K562 (cell line): ENCODE measurements around the gene ANKRD16. TPM values are rescaled to one million over a fixed set of nuclear protein-coding genes. Genes with fewer than 3 reads are reported as not detected.

Experiments
- ATAC-seq: fragments of 200-7000 bp; cut with Tn5 transposase; 3 replicates; pipeline ENCODE4 v1.9.1; 2020; ENCODE audit warnings: moderate library complexity
- BruUV-seq: library from RNA; stranded (reverse); fragments of 400-500 nt; replicated peaks from 2 replicates; lab custom pipeline; 2021; lab: Mats Ljungman, UMichigan
- CTCF ChIA-PET: fragments of 300-600 bp; formaldehyde crosslinking; extraction: SDS; loops from one replicate; lab custom pipeline; 2021; ENCODE audit warnings: low intra/inter-chr PET ratio; lab: Yijun Ruan, JAX
- POLR2A ChIA-PET: fragments of 300-600, 350-650 bp; sonication (Branson Sonifier 250); formaldehyde crosslinking; extraction: SDS; loops from one replicate; lab custom pipeline; 2021; ENCODE audit warnings: antibody characterized with exemption, inconsistent platforms; lab: Yijun Ruan, JAX
- DNase-seq, 4 experiments: peaks; one replicate each; pipeline versions ENCODE4 v3.0.0 to v3.0.0-alpha.2; 2011 to 2018; ENCODE audit warnings: low spot score in 3 of 4, mixed read lengths in 3 of 4; ENCODE audit errors: extremely low read depth in 1 of 4
- FAIRE-seq: peaks from 2 replicates; lab custom pipeline; 2011; peaks lifted over from hg19 to GRCh38; lab: Jason Lieb, UNC
- H2AFZ ChIP-seq: 2 replicates; pipeline ENCODE4 v1.6.0; 2011; ENCODE audit warnings: low read depth, low read length, control low read depth, inconsistent platforms
- H3K27ac ChIP-seq: fragments of 200-600 bp; 3 replicates; pipeline ENCODE4 v1.8.0; 2011; ENCODE audit warnings: low read depth, mild to moderate bottlenecking, control low read depth, inconsistent platforms, low read length, moderate library complexity, mixed read lengths; ENCODE audit errors: extremely low read depth
- H3K27me3 ChIP-seq, 2 experiments: fragments of 300-600 bp in 1 of 2; 2 replicates in 1 of 2; 3 replicates in 1 of 2; pipeline versions ENCODE4 v1.6.0 to v1.8.0; 2011; ENCODE audit warnings: inconsistent platforms in 2 of 2, low read length in 2 of 2, mild to moderate bottlenecking in 1 of 2, mixed read lengths in 1 of 2, moderate library complexity in 1 of 2; ENCODE audit not compliant: control insufficient read depth in 2 of 2, insufficient read depth in 2 of 2
- H3K36me3 ChIP-seq: fragments of 300-600 bp; 3 replicates; pipeline ENCODE4 v1.8.0; 2011; ENCODE audit warnings: mild to moderate bottlenecking, low read length, inconsistent platforms; ENCODE audit not compliant: control insufficient read depth, insufficient read depth
- H3K4me1 ChIP-seq, 2 experiments: fragments of 200-600 bp in 1 of 2; replicated peaks in 1 of 2; 2 replicates in 1 of 2; 3 replicates in 1 of 2; pipeline versions ENCODE4 v1.5.1 to v1.8.0; 2011; ENCODE audit warnings: inconsistent platforms in 2 of 2, low read length in 2 of 2, mild to moderate bottlenecking in 1 of 2, mixed read lengths in 1 of 2, moderate library complexity in 1 of 2; ENCODE audit not compliant: control insufficient read depth in 2 of 2, insufficient read depth in 2 of 2
- H3K4me2 ChIP-seq: 2 replicates; pipeline ENCODE4 v1.6.1; 2011; ENCODE audit warnings: low read length, control low read depth, inconsistent platforms, mixed read lengths; ENCODE audit not compliant: insufficient read depth
- H3K4me3 ChIP-seq: fragments of 200-600 bp; sonication (generic), shearing (Covaris generic); 2 replicates; pipeline ENCODE4 v1.5.1; 2016; ENCODE audit warnings: control low read depth, inconsistent platforms
- H3K79me2 ChIP-seq: fragments of 200-600 bp; 3 replicates; pipeline ENCODE4 v1.8.0; 2011; ENCODE audit warnings: low read length, inconsistent platforms; ENCODE audit not compliant: control insufficient read depth, insufficient read depth
- H3K9ac ChIP-seq, 2 experiments: 2 replicates each; pipeline versions ENCODE4 v1.6.0 to v1.6.1; 2011; ENCODE audit warnings: low read depth in 2 of 2, low read length in 2 of 2, control low read depth in 1 of 2, inconsistent platforms in 1 of 2, mild to moderate bottlenecking in 1 of 2, mixed read lengths in 1 of 2; ENCODE audit not compliant: insufficient read depth in 1 of 2
- H3K9me1 ChIP-seq: one replicate; pipeline ENCODE4 v1.6.0; 2011; ENCODE audit warnings: inconsistent platforms, mild to moderate bottlenecking, low read length, moderate library complexity; ENCODE audit not compliant: control insufficient read depth, insufficient read depth
- H3K9me3 ChIP-seq: replicated peaks from 2 replicates; pipeline ENCODE4 v1.5.1; 2011; ENCODE audit warnings: low read depth, low read length, inconsistent platforms; ENCODE audit not compliant: control insufficient read depth, insufficient read depth
- H4K20me1 ChIP-seq: replicated peaks from 2 replicates; pipeline ENCODE4 v1.6.1; 2011; ENCODE audit warnings: low read length, inconsistent platforms, mixed read lengths; ENCODE audit not compliant: control insufficient read depth, insufficient read depth
- ATF1 ChIP-seq, 2 experiments: fragments of 450-650 bp in 1 of 2; IDR thresholded peaks; 2 replicates each; pipeline ENCODE4 v1.6.1; 2016; ENCODE audit warnings: missing compliant biosample characterization in 1 of 2, missing genetic modification characterization in 1 of 2
- CREBBP ChIP-seq: IDR thresholded peaks from one replicate; pipeline ENCODE4 v1.6.1; 2012; ENCODE audit warnings: low read depth, mild to moderate bottlenecking, control low read depth, inconsistent platforms, low read length
- GTF2E2 ChIP-seq: fragments of 200-800 bp; sonication (Bioruptor generic); IDR thresholded peaks from 2 replicates; pipeline ENCODE4 v1.6.1; 2016; ENCODE audit warnings: missing genetic modification characterization, missing compliant biosample characterization
- IRF1 ChIP-seq: sonication (generic); formaldehyde crosslinking; IDR thresholded peaks from 2 replicates; pipeline ENCODE4 v1.8.0; 2022; ENCODE audit warnings: missing genetic modification reagents, mild to moderate bottlenecking, borderline replicate concordance
- MBD2 ChIP-seq: sonication (generic); IDR thresholded peaks from 2 replicates; pipeline ENCODE4 v1.6.1; 2016; ENCODE audit warnings: low read depth, borderline replicate concordance
- MCM5 ChIP-seq: fragments of 450-650 bp; IDR thresholded peaks from 2 replicates; pipeline ENCODE4 v1.6.1; 2016; ENCODE audit warnings: low read depth
- MTA3 ChIP-seq: fragments of 450-650 bp; formaldehyde crosslinking; IDR thresholded peaks from 2 replicates; pipeline ENCODE4 v1.6.1; 2017; ENCODE audit warnings: mild to moderate bottlenecking, borderline replicate concordance
- PHB2 ChIP-seq: fragments of 450-650 bp; IDR thresholded peaks from 2 replicates; pipeline ENCODE4 v1.6.1; 2017; ENCODE audit warnings: low read depth
- POLR2A ChIP-seq: fragments of 450-650 bp; conservative IDR thresholded peaks from 2 replicates; pipeline ENCODE4 v1.6.1; 2016
- RCOR1 ChIP-seq, 2 experiments: IDR thresholded peaks; 2 replicates each; pipeline ENCODE4 v1.6.1; 2012; ENCODE audit warnings: low read depth in 2 of 2, low read length in 2 of 2, borderline replicate concordance in 1 of 2, improper control_type of control experiment in 1 of 2
- SP1 ChIP-seq: sonication (generic); formaldehyde crosslinking; IDR thresholded peaks from 2 replicates; pipeline ENCODE4 v1.8.1; 2022; ENCODE audit warnings: mild to moderate bottlenecking, missing genetic modification reagents
- UBTF ChIP-seq, 2 experiments: IDR thresholded peaks; 2 replicates each; pipeline ENCODE4 v1.6.1; 2012; ENCODE audit warnings: improper control_type of control experiment in 2 of 2, low read depth in 2 of 2, low read length in 2 of 2, borderline replicate concordance in 1 of 2
- ZNF76 ChIP-seq: fragments of 250-450 bp; sonication (Bioruptor Pico); IDR thresholded peaks from 2 replicates; pipeline ENCODE4 v1.4.0; 2020; ENCODE audit warnings: mild to moderate bottlenecking, moderate library complexity, borderline replicate concordance
- WGBS: fragments of 100-300 bp; shearing (Covaris generic); methylation state at CpG from one replicate; pipeline ENCODE4 v1.1.6; 2016; ENCODE audit warnings: low coverage, mixed read lengths; ENCODE audit not compliant: insufficient coverage; ENCODE audit errors: missing lambda C conversion rate; 5-methylcytosine and 5-hydroxymethylcytosine counted together
- in situ Hi-C: fragments of 300-500 bp; cut with MboI; formaldehyde crosslinking; loops from 4 replicates; pipeline ENCODE4 v1.15.0; 2018; ENCODE audit warnings: inconsistent platforms, mixed read lengths
- intact Hi-C: fragments of 100-400 bp; cut with micrococcal nuclease; formaldehyde crosslinking; loops from 2 replicates; pipeline ENCODE4 v1.14.2; 2022
- polyA plus RNA-seq, 8 experiments: library from polyadenylated mRNA; depleted of rRNA in 4 of 8; stranded (reverse) in 5 of 8; unstranded in 3 of 8; fragments of >200 nt; fragmentation: Nextera tagmentation in 2 of 8; fragmentation: Illumina TruSeq in 1 of 8; extraction: Ambion mirVana in 2 of 8; extraction: Trizol in 1 of 8; gene quantifications; 2 replicates each; pipeline versions ENCODE4 v1.2.1 to v1.2.3, GENCODE V29; 2011 to 2014; ENCODE audit warnings: inconsistent platforms in 1 of 8, missing spikeins in 1 of 8
- total RNA-seq, 7 experiments: library from RNA; depleted of rRNA in 6 of 7; stranded (reverse); fragments of >200 nt in 6 of 7; fragmentation: Illumina TruSeq in 2 of 7; extraction: Trizol in 2 of 7; gene quantifications; 2 replicates each; pipeline versions ENCODE4 v1.2.1 to v1.2.3, GENCODE V29; 2011 to 2021; ENCODE audit warnings: low replicate concordance in 1 of 7

ANKRD16 gene
- total and polyA plus RNA-seq, 9 of the 15 experiments (the other 6 are each of a cell fraction or from before 2014, with no cell fraction given), result 1.5 to 16.0 (median 9.5) TPM

DNA sequence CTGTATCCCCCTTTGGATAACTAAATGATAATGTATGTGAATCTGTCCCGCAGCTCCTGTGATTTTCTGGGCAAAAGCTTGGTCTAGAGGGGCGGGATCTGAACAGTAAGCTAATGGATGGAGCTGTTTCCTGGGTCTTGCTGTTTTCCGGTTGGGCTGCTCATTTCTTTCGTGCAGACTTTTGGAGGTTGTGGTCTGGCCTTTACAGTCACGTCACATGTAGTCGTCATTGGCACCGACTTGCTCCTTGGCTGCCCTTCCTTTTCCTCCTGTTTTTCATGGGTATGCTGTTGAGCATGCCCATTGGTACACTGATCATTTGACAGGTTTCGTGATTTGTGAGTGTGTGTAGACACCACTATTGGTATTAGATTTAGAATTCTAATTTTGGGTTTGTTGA lies 2.3 kb upstream of the ANKRD16 start:
- H3K4me2 ChIP-seq, result peak overlapping the region; percentile 44
- no peak overlapping the region for H3K27ac ChIP-seq
- H4K20me1 ChIP-seq, result peaks cover 13% of the 10 kb centered on the region; the same call in 1 of the 2 replicates
- no peaks in the 10 kb centered on the region for H3K27me3 ChIP-seq
- ATAC-seq (no peak), DNase-seq (peak in 1 of 4 experiments; percentile 14), FAIRE-seq (no peak)
- ChIA-PET CTCF (no interaction called here), POLR2A (no interaction called here)
- H3K9me1 ChIP-seq, result peaks cover 3% of the 10 kb centered on the region
- H2AFZ ChIP-seq, result no peak overlapping the region
- no TSS peak for BruUV-seq
- no peaks in the 10 kb centered on the region for H3K9me3 ChIP-seq
- H3K4me1 ChIP-seq, result peaks cover 54 to 67% of the 10 kb centered on the region in 2 experiments
- in situ Hi-C loops, result no loop called here
- TF ChIP-seq ATF1 (CRISPR knock-in tag; IDR thresholded peaks at IDR 0.05) (no peak), ATF1 (tag; IDR thresholded peaks at IDR 0.05) (0 out of 2 replicates have a peak, but pooled peaks have one; percentile 14), PHB2 (no peak), POLR2A (no peak)
- H3K9ac ChIP-seq, result no peak overlapping the region; a peak in 1 of 4 replicates
- H3K4me3 ChIP-seq, result no peak overlapping the region; the same call in 1 of the 2 replicates
- WGBS, result 58% methylated on average over 8 of the region's 8 CpGs
- intact Hi-C loops, result loop anchor here (5.0 kb wide), 2 partner anchors 80 to 205 kb away; partner anchors contain the start of gene GDI2
- H3K36me3 ChIP-seq, result peaks cover 63% of the 10 kb centered on the region
- H3K79me2 ChIP-seq, result peaks cover 95% of the 10 kb centered on the region

GRCh38 chr10:5891009-5891408 lies 1.3 kb upstream of the ANKRD16 start:
- H3K27ac ChIP-seq, result peak overlapping the region; percentile 87
- ATAC-seq (no peak), DNase-seq (peak in 1 of 4 experiments; percentile 67), FAIRE-seq (peak; percentile 69)
- peaks cover 65% of the 10 kb centered on the region for H3K36me3 ChIP-seq
- peaks cover 5% of the 10 kb centered on the region; the same call in 1 of the 2 replicates for H4K20me1 ChIP-seq
- H3K4me1 ChIP-seq, result peaks cover 49 to 57% of the 10 kb centered on the region in 2 experiments
- no peaks in the 10 kb centered on the region for H3K27me3 ChIP-seq
- peak overlapping the region; percentile 84 for H3K4me3 ChIP-seq
- H3K4me2 ChIP-seq, result peak overlapping the region; percentile 100
- in situ Hi-C loops (no loop called here), intact Hi-C loops (loop anchor here (5.0 kb wide), 2 partner anchors 79 to 204 kb away; partner anchors contain the start of gene GDI2)
- H3K9me1 ChIP-seq, result peaks cover 3% of the 10 kb centered on the region
- no peak overlapping the region for H2AFZ ChIP-seq
- BruUV-seq, result TSS peak; percentile 45
- peaks cover 87% of the 10 kb centered on the region for H3K79me2 ChIP-seq
- CTCF ChIA-PET, result no interaction called here
- WGBS, result 3% methylated on average over 7 of the region's 7 CpGs
- POLR2A ChIA-PET, result interaction anchor here (1.1 to 3.2 kb wide), 7 partner anchors 8 to 361 kb away, joined by 3 to 25 read pairs (median 5); partner anchors contain the start of gene TASOR2
- peak overlapping the region; percentile 86 to 95 for H3K9ac ChIP-seq
- no peaks in the 10 kb centered on the region for H3K9me3 ChIP-seq
- TF ChIP-seq SP1 (CRISPR knock-in tag) (0 out of 2 replicates have a peak, but pooled peaks have one; percentile 25), UBTF (IDR thresholded peaks at IDR 0.05; ENCODE audit: borderline replicate concordance in 1 of 2, low read depth in 2 of 2, low read length in 2 of 2) (0 out of 4 replicates have a peak, but pooled peaks of 1 of the 2 experiments have one; percentile 13), CREBBP (no peak), GTF2E2 (tag) (no peak), IRF1 (CRISPR knock-in tag) (no peak), RCOR1 (IDR thresholded peaks at IDR 0.05; ENCODE audit: borderline replicate concordance in 1 of 2, low read depth in 2 of 2, low read length in 2 of 2) (0 out of 4 replicates have a peak, but pooled peaks of 1 of the 2 experiments have one; percentile 41), MCM5 (no peak), MTA3 (0 out of 2 replicates have a peak, but pooled peaks have one; percentile 20), MBD2 (no peak), ZNF76 (CRISPR knock-in tag) (no peak)
